SK-N-SH treated with all-trans-retinoic acid at 6 μM for 48 hours (cell line): ENCODE measurements around the gene ALG2.

Experiments used
- ATAC-seq: fragments of 200-7000 bp; cut with Tn5 transposase; 3 replicates; pipeline ENCODE4 v1.9.1; 2020; ENCODE audit warnings: mild to moderate bottlenecking, moderate library complexity
- ARNTL ChIP-seq: fragments of 450-650 bp; formaldehyde crosslinking; IDR thresholded peaks from 2 replicates; pipeline ENCODE4 v1.5.0; 2020; ENCODE audit warnings: low read depth, mild to moderate bottlenecking, moderate library complexity, borderline replicate concordance
- BACH2 ChIP-seq: fragments of 250-450 bp; sonication (Bioruptor Pico); IDR thresholded peaks from 2 replicates; pipeline ENCODE4 v1.9.0; 2021; ENCODE audit warnings: mild to moderate bottlenecking, borderline replicate concordance
- CSDC2 ChIP-seq: fragments of 250-450 bp; sonication (Bioruptor Pico); IDR thresholded peaks from 2 replicates; pipeline ENCODE4 v1.5.0; 2020; ENCODE audit warnings: mild to moderate bottlenecking, moderate library complexity
- CSRNP3 ChIP-seq: fragments of 250-450 bp; sonication (Bioruptor Pico); IDR thresholded peaks from 2 replicates; pipeline ENCODE4 v1.5.1; 2021; ENCODE audit warnings: mild to moderate bottlenecking, moderate library complexity
- GLIS3 ChIP-seq: fragments of 250-450 bp; sonication (Bioruptor Pico); IDR thresholded peaks from 2 replicates; pipeline ENCODE4 v1.5.0; 2020; ENCODE audit warnings: mild to moderate bottlenecking, moderate library complexity
- ISL1 ChIP-seq: fragments of 250-450 bp; sonication (Bioruptor Pico); IDR thresholded peaks from 2 replicates; pipeline ENCODE4 v2.1.2; 2022; ENCODE audit warnings: mild to moderate bottlenecking, moderate library complexity
- OSR1 ChIP-seq: fragments of 250-450 bp; sonication (Bioruptor Pico); IDR thresholded peaks from 2 replicates; pipeline ENCODE4 v1.8.0; 2022; ENCODE audit warnings: moderate library complexity, mild to moderate bottlenecking, inconsistent platforms
- PPARA ChIP-seq: fragments of 250-450 bp; sonication (Bioruptor Pico); IDR thresholded peaks from 2 replicates; pipeline ENCODE4 v1.5.0; 2020; ENCODE audit warnings: mild to moderate bottlenecking, borderline replicate concordance
- RARB ChIP-seq: fragments of 250-450 bp; sonication (Bioruptor Pico); IDR thresholded peaks from 2 replicates; pipeline ENCODE4 v1.8.0; 2021; ENCODE audit warnings: mild to moderate bottlenecking, moderate library complexity
- SNAI2 ChIP-seq: fragments of 250-450 bp; sonication (Bioruptor Pico); IDR thresholded peaks from 2 replicates; pipeline ENCODE4 v1.5.0; 2020; ENCODE audit warnings: mild to moderate bottlenecking, moderate library complexity
- TCF4 ChIP-seq: fragments of 250-450 bp; sonication (Bioruptor Pico); IDR thresholded peaks from 2 replicates; pipeline ENCODE4 v1.8.0; 2021; ENCODE audit warnings: mild to moderate bottlenecking, moderate library complexity, borderline replicate concordance
- TOX ChIP-seq: fragments of 250-450 bp; sonication (Bioruptor Pico); IDR thresholded peaks from 2 replicates; pipeline ENCODE4 v1.8.0; 2021; ENCODE audit warnings: mild to moderate bottlenecking, moderate library complexity, borderline replicate concordance
- ZC3H10 ChIP-seq: fragments of 250-450 bp; sonication (Bioruptor Pico); IDR thresholded peaks from 2 replicates; pipeline ENCODE4 v1.5.1; 2021; ENCODE audit warnings: mild to moderate bottlenecking, moderate library complexity
- ZFP3 ChIP-seq: fragments of 250-450 bp; sonication (Bioruptor Pico); IDR thresholded peaks from 2 replicates; pipeline ENCODE4 v1.5.0; 2020; ENCODE audit warnings: mild to moderate bottlenecking, moderate library complexity
- ZFP30 ChIP-seq: fragments of 450-650 bp; formaldehyde crosslinking; IDR thresholded peaks from 2 replicates; pipeline ENCODE4 v1.5.0; 2022; ENCODE audit warnings: mild to moderate bottlenecking, moderate library complexity
- ZNF565 ChIP-seq: fragments of 450-650 bp; formaldehyde crosslinking; conservative IDR thresholded peaks from 2 replicates; pipeline ENCODE4 v1.5.0; 2020; ENCODE audit warnings: low read depth, mild to moderate bottlenecking, moderate library complexity
- ZNF70 ChIP-seq: fragments of 450-650 bp; formaldehyde crosslinking; IDR thresholded peaks from 2 replicates; pipeline ENCODE4 v1.5.0; 2020; ENCODE audit warnings: mild to moderate bottlenecking, moderate library complexity
- ZNF8 ChIP-seq: fragments of 450-650 bp; formaldehyde crosslinking; IDR thresholded peaks from 2 replicates; pipeline ENCODE4 v1.5.0; 2020; ENCODE audit warnings: mild to moderate bottlenecking, moderate library complexity
- TF ChIP-seq, protein P1 (sequence below): fragments of 250-450 bp; sonication (Bioruptor Pico); IDR thresholded peaks from 2 replicates; pipeline ENCODE4 v1.8.0; 2020; ENCODE audit warnings: mild to moderate bottlenecking, moderate library complexity, borderline replicate concordance
- TF ChIP-seq, protein P2 (sequence below): fragments of 250-450 bp; sonication (Bioruptor Pico); IDR thresholded peaks from 2 replicates; pipeline ENCODE4 v1.5.1; 2020; ENCODE audit warnings: low read depth, mild to moderate bottlenecking, moderate library complexity
- TF ChIP-seq, protein P3 (sequence below): fragments of 250-450 bp; sonication (Bioruptor Pico); IDR thresholded peaks from 2 replicates; pipeline ENCODE4 v1.8.0; 2021; ENCODE audit warnings: low read depth, mild to moderate bottlenecking, moderate library complexity, borderline replicate concordance

ALG2 gene

GRCh38 chr9:99201603-99202002, 20.1 kb downstream of the ALG2 start (continued):
- TF ChIP-seq, protein P1, sequence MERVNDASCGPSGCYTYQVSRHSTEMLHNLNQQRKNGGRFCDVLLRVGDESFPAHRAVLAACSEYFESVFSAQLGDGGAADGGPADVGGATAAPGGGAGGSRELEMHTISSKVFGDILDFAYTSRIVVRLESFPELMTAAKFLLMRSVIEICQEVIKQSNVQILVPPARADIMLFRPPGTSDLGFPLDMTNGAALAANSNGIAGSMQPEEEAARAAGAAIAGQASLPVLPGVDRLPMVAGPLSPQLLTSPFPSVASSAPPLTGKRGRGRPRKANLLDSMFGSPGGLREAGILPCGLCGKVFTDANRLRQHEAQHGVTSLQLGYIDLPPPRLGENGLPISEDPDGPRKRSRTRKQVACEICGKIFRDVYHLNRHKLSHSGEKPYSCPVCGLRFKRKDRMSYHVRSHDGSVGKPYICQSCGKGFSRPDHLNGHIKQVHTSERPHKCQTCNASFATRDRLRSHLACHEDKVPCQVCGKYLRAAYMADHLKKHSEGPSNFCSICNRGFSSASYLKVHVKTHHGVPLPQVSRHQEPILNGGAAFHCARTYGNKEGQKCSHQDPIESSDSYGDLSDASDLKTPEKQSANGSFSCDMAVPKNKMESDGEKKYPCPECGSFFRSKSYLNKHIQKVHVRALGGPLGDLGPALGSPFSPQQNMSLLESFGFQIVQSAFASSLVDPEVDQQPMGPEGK = no peak
- TF ChIP-seq ZNF8 (CRISPR knock-in tag) = no peak

- ATAC-seq = no peak
- TF ChIP-seq ZNF70 (CRISPR knock-in tag) (no peak), CSRNP3 (CRISPR knock-in tag) (no peak), ZC3H10 (CRISPR knock-in tag) (no peak), ZNF8 (CRISPR knock-in tag) (no peak), TCF4 (no peak), GLIS3 (CRISPR knock-in tag) (no peak), BACH2 (no peak), ISL1 (no peak), ZFP3 (no peak), PPARA (CRISPR knock-in tag) (no peak), ZNF565 (no peak), ZFP30 (no peak), TOX (CRISPR knock-in tag) (no peak)
Observed at GRCh38 chr9:99199938-99200539, 21.7 kb downstream of the ALG2 start.

DNA sequence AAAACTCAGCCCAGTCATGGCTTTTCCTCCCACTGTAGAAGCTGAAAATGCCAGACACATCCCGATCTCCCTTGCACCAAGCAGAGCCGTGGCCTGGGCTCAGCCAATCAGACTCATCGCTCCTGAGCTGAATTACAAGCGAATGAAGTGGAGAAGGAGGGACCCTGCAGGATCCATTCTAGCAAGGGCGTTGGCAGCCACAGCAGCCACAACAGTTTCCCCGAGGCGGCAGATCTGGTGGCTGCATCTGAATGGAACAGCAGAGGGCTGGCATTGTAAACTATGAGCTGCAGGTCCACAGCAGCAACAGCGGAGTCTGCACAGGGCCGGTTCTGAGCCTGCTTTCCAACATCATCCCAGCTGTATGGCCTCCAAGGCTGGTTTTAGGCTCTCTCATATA, 23.8 kb downstream of the ALG2 start:
- no peak; the same call in 1 of the 3 replicates for ATAC-seq
- TF ChIP-seq ISL1 = no peak
- TF ChIP-seq ZNF70 (CRISPR knock-in tag) = no peak
- no peak for TF ChIP-seq ZFP3
- TF ChIP-seq, protein P1 = no peak
- TF ChIP-seq, protein P2, sequence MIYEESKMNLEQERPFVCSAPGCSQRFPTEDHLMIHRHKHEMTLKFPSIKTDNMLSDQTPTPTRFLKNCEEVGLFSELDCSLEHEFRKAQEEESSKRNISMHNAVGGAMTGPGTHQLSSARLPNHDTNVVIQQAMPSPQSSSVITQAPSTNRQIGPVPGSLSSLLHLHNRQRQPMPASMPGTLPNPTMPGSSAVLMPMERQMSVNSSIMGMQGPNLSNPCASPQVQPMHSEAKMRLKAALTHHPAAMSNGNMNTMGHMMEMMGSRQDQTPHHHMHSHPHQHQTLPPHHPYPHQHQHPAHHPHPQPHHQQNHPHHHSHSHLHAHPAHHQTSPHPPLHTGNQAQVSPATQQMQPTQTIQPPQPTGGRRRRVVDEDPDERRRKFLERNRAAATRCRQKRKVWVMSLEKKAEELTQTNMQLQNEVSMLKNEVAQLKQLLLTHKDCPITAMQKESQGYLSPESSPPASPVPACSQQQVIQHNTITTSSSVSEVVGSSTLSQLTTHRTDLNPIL = no peak
- TF ChIP-seq ZNF8 (CRISPR knock-in tag) = no peak
- TF ChIP-seq PPARA (CRISPR knock-in tag) = no peak
- TF ChIP-seq CSRNP3 (CRISPR knock-in tag) = no peak
- TF ChIP-seq OSR1 (CRISPR knock-in tag) = no peak
- TF ChIP-seq, protein P3, sequence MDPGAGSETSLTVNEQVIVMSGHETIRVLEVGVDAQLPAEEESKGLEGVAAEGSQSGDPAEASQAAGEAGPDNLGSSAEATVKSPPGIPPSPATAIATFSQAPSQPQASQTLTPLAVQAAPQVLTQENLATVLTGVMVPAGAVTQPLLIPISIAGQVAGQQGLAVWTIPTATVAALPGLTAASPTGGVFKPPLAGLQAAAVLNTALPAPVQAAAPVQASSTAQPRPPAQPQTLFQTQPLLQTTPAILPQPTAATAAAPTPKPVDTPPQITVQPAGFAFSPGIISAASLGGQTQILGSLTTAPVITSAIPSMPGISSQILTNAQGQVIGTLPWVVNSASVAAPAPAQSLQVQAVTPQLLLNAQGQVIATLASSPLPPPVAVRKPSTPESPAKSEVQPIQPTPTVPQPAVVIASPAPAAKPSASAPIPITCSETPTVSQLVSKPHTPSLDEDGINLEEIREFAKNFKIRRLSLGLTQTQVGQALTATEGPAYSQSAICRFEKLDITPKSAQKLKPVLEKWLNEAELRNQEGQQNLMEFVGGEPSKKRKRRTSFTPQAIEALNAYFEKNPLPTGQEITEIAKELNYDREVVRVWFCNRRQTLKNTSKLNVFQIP = no peak
- TF ChIP-seq TOX (CRISPR knock-in tag) = no peak
- no peak for TF ChIP-seq TCF4
- TF ChIP-seq RARB (CRISPR knock-in tag) = no peak
- TF ChIP-seq ZNF565 = no peak
- no peak for TF ChIP-seq BACH2
- TF ChIP-seq ARNTL (CRISPR knock-in tag) = no peak
- no peak for TF ChIP-seq SNAI2 (CRISPR knock-in tag)
- TF ChIP-seq CSDC2 (CRISPR knock-in tag) = no peak
- no peak for TF ChIP-seq GLIS3 (CRISPR knock-in tag)
